Esophagus muscularis mucosa (tissue), 3 donors: ENCODE measurements around the gene HEPHL1.

Experiments
- EP300 ChIP-seq: sonication (generic); formaldehyde crosslinking; IDR thresholded peaks from one replicate; pipeline ENCODE4 v1.6.1; 2017; ENCODE audit warnings: antibody characterized with exemption
- TF ChIP-seq, protein P1 (sequence below), 3 experiments: fragments of 200-600 bp in 2 of 3; fragments of 450-650 bp in 1 of 3; sonication (generic) in 2 of 3; IDR thresholded peaks; one replicate each; pipeline ENCODE4 v1.5.1; 2017 to 2019; ENCODE audit warnings: antibody characterized with exemption in 3 of 3, mild to moderate bottlenecking in 2 of 3, moderate library complexity in 1 of 3

DNA sequence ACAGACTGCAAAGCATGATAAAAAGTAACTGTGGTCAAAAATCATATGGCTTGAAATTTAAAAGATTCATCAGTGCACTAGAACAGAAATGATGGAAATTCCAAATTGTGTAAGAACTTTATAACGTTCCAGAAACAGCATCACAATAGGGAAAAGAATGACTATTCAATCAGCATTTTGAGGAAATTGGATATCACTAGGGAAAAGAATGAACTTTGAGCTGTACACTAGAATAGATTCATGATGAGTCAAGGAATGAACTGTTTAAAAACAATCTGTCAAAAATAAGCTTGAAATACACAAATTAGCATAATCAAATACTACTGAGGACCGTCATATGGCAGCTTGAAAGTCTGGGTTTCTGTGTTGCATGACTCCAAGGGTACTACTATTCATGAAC, 20.5 kb upstream of the HEPHL1 start:
- TF ChIP-seq, protein P1, sequence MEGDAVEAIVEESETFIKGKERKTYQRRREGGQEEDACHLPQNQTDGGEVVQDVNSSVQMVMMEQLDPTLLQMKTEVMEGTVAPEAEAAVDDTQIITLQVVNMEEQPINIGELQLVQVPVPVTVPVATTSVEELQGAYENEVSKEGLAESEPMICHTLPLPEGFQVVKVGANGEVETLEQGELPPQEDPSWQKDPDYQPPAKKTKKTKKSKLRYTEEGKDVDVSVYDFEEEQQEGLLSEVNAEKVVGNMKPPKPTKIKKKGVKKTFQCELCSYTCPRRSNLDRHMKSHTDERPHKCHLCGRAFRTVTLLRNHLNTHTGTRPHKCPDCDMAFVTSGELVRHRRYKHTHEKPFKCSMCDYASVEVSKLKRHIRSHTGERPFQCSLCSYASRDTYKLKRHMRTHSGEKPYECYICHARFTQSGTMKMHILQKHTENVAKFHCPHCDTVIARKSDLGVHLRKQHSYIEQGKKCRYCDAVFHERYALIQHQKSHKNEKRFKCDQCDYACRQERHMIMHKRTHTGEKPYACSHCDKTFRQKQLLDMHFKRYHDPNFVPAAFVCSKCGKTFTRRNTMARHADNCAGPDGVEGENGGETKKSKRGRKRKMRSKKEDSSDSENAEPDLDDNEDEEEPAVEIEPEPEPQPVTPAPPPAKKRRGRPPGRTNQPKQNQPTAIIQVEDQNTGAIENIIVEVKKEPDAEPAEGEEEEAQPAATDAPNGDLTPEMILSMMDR (IDR thresholded peaks at IDR 0.05) = no peak
- TF ChIP-seq EP300 = no peak
